Measurements from ENCODE around the gene IL17C.

The IL17C gene

GRCh38 chr16:88617268-88618031 lies 20.9 kb upstream of the IL17C start:
- H3K4me3 ChIP-seq (ENCODE audit: low read depth, low read length): no peak overlapping the region
- no peak for TF ChIP-seq CTCF (IDR thresholded peaks at IDR 0.05; ENCODE audit: low read depth, low read length)

GRCh38 chr16:88618182-88618955 lies 20.0 kb upstream of the IL17C start:
- no peak for TF ChIP-seq CTCF (IDR thresholded peaks at IDR 0.05; ENCODE audit: low read depth, low read length)
- no peak overlapping the region for H3K4me3 ChIP-seq (ENCODE audit: low read depth, low read length)

- H3K4me3 ChIP-seq (ENCODE audit: low read depth, low read length): no peak overlapping the region
- no peak for TF ChIP-seq CTCF (IDR thresholded peaks at IDR 0.05; ENCODE audit: low read depth, low read length)
These were observed 19.3 kb upstream of the IL17C start for GRCh38 chr16:88618956-88619667.

GRCh38 chr16:88619859-88620815 lies 18.2 kb upstream of the IL17C start:
- H3K4me3 ChIP-seq (ENCODE audit: low read depth, low read length): no peak overlapping the region
- no peak for TF ChIP-seq CTCF (IDR thresholded peaks at IDR 0.05; ENCODE audit: low read depth, low read length)

- no peak for TF ChIP-seq CTCF (IDR thresholded peaks at IDR 0.05; ENCODE audit: low read depth, low read length)
- H3K4me3 ChIP-seq (ENCODE audit: low read depth, low read length): no peak overlapping the region
These were observed 16.2 kb upstream of the IL17C start for GRCh38 chr16:88622125-88622524.

GRCh38 chr16:88622866-88623265 lies 15.5 kb upstream of the IL17C start:
- H3K4me3 ChIP-seq (ENCODE audit: low read depth, low read length): no peak overlapping the region
- TF ChIP-seq CTCF (IDR thresholded peaks at IDR 0.05; ENCODE audit: low read depth, low read length): no peak
